Bone marrow (tissue), 2 donors: ENCODE measurements around the gene ULK2.
"Not testable (repeated sequence)": the region's sequence is repeated elsewhere in the genome, so short reads cannot be mapped to it uniquely, and the experiment has no call there.

ENCODE experiments used
- DNase-seq, 2 donors: peaks; one replicate each; lab custom pipeline; 2025; lab: John Stamatoyannopoulos, UW

The ULK2 gene

DNA sequence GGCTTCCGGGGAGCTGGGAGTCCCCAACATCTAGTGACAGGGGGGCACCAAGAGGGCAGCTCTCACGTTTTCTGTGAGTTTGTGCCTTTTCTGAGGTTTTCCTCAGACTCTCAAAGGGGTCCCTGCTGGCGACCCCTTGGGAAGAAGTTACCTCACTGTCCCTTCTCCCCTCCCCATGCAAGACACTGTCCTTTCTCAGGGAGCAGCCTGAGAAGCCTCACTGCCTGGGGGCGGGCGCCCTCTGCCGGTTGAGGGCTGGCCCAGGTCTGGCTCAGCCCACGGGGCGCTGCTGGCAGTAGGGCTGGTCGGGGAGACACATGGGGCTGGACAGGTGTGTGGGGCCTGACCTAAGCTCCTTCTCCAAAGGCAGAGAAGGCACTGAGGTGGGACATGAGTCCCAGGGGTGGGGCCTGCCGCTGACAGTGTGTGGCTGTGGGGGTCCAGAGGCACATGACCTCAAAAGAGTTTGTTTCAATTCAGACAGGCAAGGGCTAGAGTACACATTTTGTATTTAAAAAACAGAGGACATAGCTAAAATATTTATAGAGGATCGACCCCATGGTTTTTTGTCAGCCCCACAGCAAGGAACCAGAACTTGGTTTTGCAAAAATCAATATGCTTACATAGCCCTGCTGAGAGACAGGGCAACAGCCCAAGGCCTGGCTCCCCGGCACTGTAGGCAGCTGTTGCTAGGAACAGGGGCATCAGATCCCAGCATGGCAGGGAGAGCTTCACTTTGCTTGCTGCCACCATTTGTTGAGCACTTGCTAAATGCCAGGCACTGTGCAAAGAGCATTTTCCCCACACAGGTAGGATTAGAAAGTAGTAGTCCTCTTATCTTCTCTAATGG lies 101.1 kb downstream of the ULK2 start:
- peak; percentile 30 to 55 for DNase-seq

- DNase-seq = no peak
Observed at GRCh38 chr17:19766016-19766415, 101.7 kb downstream of the ULK2 start.

- not testable (repeated sequence) for DNase-seq
Observed at GRCh38 chr17:19763991-19764390, 103.7 kb downstream of the ULK2 start.

- no peak for DNase-seq
Observed at GRCh38 chr17:19763416-19763815, 104.3 kb downstream of the ULK2 start.

DNA sequence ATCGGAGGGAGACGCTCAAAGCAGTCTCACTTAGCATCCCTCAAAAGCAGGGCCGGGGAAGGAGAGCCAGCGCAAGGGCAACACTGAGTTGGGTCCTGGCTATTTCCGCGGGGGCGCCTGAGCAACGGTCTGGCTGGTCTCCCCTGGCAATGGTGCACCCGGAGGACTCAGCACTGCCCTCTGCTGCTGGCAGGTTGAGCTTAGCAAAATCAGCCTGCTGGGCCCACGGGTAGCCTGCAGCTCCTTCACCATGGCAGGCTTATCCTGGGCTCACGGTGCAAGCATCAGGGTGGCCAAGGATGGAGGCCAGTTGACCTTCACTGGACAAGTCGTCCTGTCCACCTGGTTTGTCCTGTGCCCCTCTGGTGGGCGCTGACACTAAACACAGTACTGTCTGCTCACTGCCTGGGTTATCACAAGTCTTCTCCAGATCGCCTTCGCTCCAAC lies 105.2 kb downstream of the ULK2 start:
- peak in 1 of 2 donors; percentile 29 for DNase-seq

GRCh38 chr17:19760746-19761145 lies 107.0 kb downstream of the ULK2 start:
- DNase-seq = no peak

DNA sequence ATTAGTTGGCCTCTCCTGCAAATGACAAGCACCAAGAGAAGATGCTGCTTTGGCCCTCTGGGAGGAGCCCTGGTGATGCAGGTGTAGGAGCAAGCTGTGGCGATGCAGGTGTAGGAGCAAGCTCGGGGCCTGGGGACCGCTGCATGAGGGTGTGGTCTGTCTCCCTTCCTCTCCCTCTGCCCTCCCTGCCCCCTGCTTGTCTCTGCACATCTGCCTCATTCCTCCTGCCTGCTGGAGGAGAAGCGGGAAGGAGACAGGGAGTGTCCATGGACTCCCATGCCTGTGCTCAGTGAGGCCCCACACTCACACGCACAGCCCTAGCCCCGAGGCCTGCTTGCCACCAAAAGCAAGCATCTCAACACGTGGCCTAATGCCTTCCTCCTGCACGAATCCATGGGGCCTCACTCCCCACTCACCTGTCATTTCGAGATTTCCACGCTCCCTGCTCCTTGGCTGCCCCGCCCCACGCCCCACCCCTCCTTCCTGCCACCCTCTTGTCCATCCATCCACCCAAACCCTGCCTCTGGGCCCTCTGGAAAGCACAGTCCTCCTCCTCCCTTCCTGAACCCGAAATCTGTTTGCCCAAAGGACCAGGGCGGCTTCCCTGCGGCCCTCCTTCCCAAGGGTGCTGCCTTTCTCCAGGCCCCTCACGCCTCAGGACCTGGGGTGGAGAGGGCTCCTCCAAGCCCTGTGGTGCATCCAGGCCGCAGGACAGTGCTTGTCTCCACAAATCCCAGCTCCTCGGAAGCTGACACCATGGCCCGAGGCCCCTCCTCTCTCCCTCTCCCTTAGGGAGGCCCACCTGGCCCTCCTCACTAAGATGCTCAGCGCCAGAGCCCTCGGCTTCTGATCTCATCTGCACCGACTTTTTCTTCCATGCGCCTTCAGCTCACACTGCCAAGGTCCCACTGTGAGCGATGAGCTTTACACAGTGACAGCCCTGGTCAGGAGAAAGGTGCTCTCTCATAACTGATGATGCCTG lies 107.9 kb downstream of the ULK2 start:
- DNase-seq = no peak

GRCh38 chr17:19757536-19758180 lies 110.1 kb downstream of the ULK2 start:
- no peak for DNase-seq

GRCh38 chr17:19756546-19756945 lies 111.2 kb downstream of the ULK2 start:
- no peak for DNase-seq

GRCh38 chr17:19755821-19756510 lies 111.8 kb downstream of the ULK2 start:
- DNase-seq = no peak

GRCh38 chr17:19755392-19755791 lies 112.3 kb downstream of the ULK2 start:
- no peak for DNase-seq

DNA sequence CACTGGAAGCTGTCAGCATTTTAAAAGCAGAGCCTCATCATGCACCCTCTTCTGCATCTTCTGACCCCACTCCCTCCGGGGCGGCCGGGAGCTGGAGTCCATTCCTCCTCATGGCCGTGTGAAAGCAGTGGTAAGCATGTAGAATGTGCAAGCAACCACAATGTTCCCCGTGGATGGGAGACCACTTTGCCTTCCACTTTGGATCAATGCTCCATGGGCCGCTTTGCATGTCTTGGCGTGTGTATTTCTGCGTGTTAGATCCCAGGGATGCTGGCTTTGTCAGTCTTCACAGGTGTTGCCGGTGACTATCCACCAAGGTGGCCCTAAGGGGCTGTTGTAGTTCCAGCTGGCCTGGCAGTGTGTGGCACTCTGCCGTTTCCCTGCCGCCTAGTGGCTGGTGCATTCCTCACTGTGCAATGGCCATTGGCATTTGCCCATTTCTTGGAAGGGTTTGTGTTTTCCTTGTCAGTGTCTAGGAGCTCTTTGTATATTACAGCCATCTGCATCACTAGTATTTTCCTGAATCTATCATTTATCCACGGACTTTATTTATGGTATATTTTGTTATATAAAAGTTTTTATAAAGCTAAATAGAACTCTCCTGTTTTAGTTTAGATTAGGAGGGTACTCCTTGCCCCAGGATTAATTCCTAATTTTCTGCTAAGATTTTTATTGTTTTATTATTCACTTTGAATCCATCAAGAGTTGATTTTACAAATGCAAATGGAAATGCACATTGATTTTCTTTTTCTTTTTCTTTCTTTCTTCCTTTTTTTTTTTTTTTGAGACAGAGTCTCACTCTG lies 113.9 kb downstream of the ULK2 start:
- DNase-seq = no peak

DNA sequence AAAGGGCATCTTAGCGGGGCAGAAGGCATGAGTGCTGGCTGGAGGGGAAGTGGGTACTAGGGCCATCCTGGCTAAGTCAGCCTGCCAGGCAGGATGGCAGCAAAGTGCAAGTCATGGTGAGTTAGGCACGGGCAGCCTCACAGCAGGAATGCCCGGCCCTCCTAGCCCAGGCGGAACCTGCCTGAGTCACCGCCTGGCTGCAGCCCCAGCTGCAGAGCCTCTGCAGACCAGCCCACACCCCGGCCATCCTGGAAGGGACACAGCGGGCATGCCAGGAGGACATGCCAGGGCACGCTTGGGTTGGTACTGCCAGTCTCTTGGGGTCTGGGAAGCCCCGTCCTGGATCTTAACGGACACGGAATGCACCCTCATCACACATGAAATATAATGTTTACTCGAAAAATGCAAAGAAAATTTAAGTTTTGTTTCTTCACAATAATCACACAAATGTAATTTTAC lies 114.7 kb downstream of the ULK2 start:
- DNase-seq = peak; percentile 47 to 54

GRCh38 chr17:19752216-19753050 lies 115.3 kb downstream of the ULK2 start:
- DNase-seq = no peak

GRCh38 chr17:19750835-19751234 lies 116.9 kb downstream of the ULK2 start:
- no peak for DNase-seq

DNA sequence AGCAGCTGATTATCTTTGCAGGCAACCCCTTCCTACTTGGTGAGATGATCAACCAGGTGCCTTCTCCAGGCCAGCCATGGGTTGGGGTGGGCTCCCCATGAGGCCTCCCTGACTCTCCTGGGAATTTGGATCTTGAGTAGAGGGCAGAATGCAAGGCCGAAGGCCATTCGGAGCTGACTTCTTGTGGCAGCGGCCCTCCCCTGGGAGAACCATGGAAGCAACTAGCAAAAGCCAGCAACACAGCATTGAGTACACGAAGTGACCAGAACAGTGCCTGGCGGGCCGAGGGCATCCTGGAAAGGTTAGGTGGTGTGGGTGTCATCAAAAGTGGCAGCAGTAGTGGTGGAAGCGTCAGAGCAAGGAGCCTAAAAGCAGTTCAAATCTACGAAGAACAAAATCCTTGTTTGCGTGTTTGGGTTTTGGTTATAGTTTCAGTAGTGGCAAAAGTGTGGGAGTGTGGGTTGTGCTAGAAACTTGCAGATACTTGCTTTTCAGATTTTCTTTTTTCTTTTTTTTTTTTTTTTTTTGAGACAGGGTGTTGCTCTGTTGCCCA lies 117.6 kb downstream of the ULK2 start:
- DNase-seq = no peak

- DNase-seq = no peak
Observed at GRCh38 chr17:19748807-19749193, 118.9 kb downstream of the ULK2 start.

GRCh38 chr17:19747829-19748806 lies 119.6 kb downstream of the ULK2 start, which contains the start of gene ALDH3A1:
TSS of gene ALDH3A1 (minus strand) at chr17:19748298. CDS start at chr17:19745129, 3,169 bp downstream.
- no peak for DNase-seq
